DND-41 (cell line): ENCODE measurements around the gene DLEU7.

Experiments
- CTCF ChIP-seq: IDR thresholded peaks from 2 replicates; pipeline ENCODE4 v1.5.1; 2012; ENCODE audit warnings: borderline replicate concordance, low read length, moderate library complexity, mild to moderate bottlenecking; ENCODE audit not compliant: poor library complexity, severe bottlenecking; ENCODE audit errors: extremely low read depth
- EZH2 ChIP-seq: IDR thresholded peaks from 3 replicates; pipeline ENCODE4 v1.6.1; 2012; ENCODE audit warnings: borderline replicate concordance, low read depth, mild to moderate bottlenecking, moderate library complexity, low read length, inconsistent platforms; ENCODE audit not compliant: severe bottlenecking

GRCh38 chr13:50867637-50867945 is 24.1 kb upstream of the DLEU7 start:
- TF ChIP-seq EZH2 (no peak), CTCF (no peak)
